Stimulated activated CD4-positive, alpha-beta T cell treated with anti-CD3 and anti-CD28 coated beads, Interleukin-15, amount 100 ng/mL, for 48 hours (primary cell): ENCODE data around the gene ASPRV1.
"Not testable (repeated sequence)": the region's sequence is repeated elsewhere in the genome, so short reads cannot be mapped to it uniquely, and the experiment has no call there.

Experiments
- DNase-seq, 2 donors: peaks; one replicate each; pipeline ENCODE4 v3.0.0-alpha.2; 2020; ENCODE audit warnings: low read depth in 2 of 2

Gene ASPRV1

GRCh38 chr2:69961496-69961895, at the start of gene ASPRV1:
Gene ASPRV1 (minus strand): TSS chr2:69961631. CDS start chr2:69961436, 195 bp downstream.
- DNase-seq, result no peak

GRCh38 chr2:70010576-70011111, 49.2 kb upstream of the ASPRV1 start:
- no peak for DNase-seq

DNA sequence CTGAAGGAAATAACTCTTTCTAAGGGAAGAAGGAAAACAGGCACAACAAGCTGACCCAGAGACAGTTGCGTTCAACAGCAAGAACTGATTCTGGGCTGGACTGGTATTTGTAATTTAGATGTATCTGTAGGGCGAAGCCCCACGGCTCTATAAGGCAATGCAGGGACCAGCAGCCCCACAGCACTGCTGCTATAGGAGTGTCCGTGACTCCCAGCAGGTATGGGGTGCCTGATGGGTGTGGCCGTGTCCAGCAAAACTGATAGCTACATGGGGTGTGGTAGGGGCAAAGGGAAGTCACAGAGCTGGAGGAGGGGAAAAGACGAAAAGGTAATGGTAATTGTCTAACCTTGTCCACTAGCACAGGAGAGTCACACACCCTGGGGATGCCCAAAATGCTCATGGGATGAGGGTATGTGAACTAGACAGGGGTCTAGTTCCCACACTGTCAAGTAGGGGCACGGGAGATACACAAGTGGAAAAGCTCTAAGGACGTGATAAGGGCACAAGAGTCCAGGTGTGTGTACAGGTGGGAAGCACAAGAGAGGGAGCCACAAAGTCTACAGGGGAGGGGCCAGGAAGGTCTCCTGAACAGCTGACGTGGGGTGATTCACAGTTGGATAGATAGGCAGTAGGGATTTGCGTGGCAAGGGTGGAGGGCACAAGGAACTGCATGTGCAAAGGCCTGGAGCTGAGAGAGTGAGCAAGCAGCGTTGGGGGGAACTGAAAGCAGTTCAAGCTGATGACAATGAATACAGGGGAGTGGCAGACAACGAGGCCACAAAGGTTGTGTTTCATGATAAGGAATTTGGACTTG, 48.5 kb upstream of the ASPRV1 start:
- DNase-seq, result no peak

DNA sequence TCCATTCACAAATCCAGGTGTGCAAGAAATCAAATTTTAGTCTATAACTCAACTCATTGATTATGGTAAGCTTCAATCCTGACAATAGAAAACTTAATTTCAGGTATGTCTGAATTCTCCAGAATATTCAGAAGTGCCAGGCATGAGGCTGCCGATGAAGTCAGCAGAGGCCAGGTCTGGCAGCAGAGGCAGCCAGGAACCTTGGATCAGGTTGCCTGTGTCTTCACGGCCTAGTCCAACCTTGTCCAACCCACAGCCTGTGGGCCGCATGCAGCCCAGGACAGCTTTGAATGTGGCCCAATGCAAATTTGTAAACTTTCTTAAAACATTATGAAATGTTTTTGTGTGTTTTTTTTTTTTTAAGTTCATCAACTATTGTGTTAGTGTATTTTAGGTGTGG, 46.9 kb upstream of the ASPRV1 start:
- DNase-seq, result no peak

DNA sequence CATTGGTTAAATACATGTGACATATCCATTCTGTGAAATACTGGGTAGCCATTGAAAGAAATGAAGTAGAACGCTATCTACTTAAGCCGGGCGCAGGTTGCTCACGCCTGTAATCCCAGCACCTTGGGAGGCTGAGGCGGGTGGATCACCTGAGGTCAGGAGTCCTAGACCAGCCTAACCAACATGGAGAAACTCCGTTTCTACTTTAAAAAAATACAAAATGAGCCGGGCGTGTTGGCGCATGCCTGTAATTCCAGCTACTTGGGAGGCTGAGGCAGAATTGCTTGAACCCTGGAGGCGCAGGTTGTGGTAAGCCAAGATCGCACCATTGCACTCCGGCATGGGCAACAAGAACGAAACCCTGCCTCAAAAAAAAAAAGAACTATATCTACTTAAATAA, 45.7 kb upstream of the ASPRV1 start:
- DNase-seq, result no peak

- no peak for DNase-seq
Observed at GRCh38 chr2:70006447-70006784, 45.0 kb upstream of the ASPRV1 start.

DNA sequence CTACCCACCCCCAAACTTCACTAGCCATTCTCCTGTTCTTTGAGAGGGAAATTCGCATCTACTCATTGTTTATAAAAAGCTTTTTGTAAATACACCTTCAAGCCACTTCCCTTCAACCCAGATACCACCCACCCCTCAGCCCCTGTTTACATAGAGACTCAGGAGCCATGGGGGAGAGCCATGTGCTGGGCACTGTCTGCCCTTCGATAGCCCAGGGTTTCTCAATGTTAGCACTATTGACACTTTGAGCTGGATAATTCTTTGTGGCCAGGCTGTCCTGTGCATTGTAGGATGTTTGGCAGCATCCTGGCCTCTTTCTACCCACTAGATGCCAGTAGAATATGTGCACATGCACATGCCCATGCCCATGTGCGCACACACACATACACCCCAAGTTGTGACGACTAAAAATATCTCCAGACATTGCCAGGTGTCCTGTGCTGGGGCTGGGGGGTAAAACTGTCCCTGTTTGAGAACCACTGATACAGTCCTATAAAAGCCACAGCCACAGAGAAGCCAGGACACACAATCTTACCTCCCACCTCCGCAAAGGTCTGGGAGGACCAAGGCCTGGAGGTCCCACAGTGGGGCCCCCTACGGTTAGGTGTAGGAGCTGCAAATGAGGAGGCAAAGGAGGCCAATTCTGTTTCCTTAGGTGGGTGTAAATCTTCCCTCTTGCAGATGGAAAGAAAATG, 44.5 kb upstream of the ASPRV1 start:
- DNase-seq, result no peak

DNA sequence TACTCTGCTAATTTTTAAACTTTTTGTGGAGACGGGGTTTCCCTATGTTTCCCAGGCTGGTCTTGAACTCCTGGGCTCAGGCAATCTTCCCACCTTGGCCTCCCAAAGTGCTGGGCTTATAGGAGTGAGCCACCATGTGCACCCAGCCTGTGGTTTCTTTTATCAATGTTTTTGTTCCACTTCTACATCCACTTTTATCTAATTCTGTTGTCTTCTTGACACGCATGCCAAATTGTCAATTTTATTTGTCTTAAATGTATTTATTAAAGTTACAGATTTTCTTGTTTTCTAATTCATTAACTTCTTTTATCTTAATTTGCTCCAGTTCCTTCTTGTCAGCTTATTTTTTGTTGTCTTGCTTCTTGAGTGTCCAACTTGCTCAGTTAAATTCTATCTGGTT, 43.8 kb upstream of the ASPRV1 start:
- DNase-seq, result no peak

- no peak for DNase-seq
Observed at GRCh38 chr2:70003093-70003830, 41.8 kb upstream of the ASPRV1 start.

- no peak for DNase-seq
Observed at GRCh38 chr2:70002241-70002899, 40.9 kb upstream of the ASPRV1 start.

GRCh38 chr2:70000529-70000928, 39.1 kb upstream of the ASPRV1 start:
- DNase-seq, result not testable (repeated sequence)

DNA sequence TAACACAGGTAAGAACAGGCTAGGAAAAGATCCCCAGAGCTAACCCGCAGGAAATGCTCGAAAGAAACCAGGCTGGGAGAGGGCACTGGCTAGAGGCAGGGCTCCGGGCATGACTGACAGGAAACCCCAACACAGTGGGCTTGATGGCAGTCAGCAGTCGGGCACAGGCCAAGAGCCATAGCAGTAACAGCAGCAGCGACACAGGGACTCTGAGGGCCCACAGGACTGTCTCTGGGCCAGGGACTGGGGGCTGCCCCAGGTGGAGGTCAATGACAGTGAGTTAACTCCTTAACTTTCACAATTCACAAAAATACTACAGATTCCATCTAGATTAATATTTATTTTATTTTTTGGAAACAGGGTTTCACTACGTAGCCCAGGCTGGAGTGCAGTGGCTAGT, 37.3 kb upstream of the ASPRV1 start:
- no peak for DNase-seq

DNA sequence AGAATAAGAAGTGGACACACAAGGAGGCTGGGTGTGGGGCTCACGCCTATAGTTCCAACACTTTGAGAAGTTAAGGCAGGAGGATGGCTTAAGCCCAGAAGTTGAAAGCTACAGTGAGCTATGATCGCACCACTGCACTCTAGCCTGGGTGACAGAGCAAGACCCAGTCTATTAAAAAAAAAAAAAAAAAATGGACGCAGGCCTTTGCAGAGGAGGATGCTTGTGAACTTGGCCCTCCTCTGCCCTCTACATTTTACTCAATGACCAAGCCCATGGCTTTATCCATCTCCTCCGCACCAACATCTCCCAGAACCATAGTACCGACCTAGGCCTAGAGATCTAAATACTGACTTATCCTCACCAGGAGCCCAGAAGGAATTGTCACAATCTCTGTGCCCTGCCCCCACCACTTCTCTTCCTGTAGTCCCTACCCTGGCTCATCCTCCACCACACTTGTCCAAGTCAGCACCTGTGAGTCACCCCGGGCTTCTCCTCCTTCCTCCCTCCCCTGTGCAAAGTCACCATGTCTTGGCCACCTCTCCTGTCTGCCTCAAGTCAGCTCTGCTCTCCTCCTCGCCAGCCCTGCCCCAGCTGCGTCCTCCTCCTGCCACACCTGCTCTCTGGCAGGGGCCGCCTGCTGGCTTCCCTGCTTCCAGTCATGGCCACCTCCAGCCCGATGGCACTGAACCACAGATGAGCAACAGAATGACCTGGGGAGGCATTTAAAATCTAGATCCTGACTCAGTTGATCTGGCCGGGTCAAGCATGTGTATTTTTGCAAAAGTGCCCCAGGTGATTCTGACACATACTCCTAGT, 35.8 kb upstream of the ASPRV1 start:
- DNase-seq, result peak; percentile 7 to 25

GRCh38 chr2:69995511-69995910, 34.1 kb upstream of the ASPRV1 start:
- no peak for DNase-seq

- DNase-seq, result no peak
Observed at GRCh38 chr2:69994166-69994565, 32.7 kb upstream of the ASPRV1 start.

DNA sequence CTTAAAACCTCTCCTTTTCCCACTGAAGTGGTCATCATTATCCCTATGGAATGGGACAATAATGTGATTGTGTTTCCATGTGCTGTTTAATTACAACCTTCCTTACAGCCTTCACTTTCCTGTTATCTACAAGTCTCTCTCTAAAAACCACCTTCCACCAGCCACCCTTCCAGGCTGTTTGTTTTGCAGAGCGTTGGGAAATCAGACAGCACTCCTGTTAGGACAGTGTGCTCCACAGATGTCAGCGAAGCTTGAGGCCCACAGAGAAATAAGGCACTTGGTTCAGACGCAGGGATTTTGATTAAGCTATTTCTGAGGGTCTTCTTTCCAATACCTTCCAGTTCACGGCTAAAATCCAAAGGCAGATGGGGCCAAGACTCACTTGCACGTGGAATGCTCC, 32.3 kb upstream of the ASPRV1 start:
- no peak for DNase-seq

- DNase-seq, result no peak
Observed at GRCh38 chr2:69993048-69993565, 31.7 kb upstream of the ASPRV1 start.

- no peak for DNase-seq
Observed at GRCh38 chr2:69992310-69993047, 31.0 kb upstream of the ASPRV1 start.

DNA sequence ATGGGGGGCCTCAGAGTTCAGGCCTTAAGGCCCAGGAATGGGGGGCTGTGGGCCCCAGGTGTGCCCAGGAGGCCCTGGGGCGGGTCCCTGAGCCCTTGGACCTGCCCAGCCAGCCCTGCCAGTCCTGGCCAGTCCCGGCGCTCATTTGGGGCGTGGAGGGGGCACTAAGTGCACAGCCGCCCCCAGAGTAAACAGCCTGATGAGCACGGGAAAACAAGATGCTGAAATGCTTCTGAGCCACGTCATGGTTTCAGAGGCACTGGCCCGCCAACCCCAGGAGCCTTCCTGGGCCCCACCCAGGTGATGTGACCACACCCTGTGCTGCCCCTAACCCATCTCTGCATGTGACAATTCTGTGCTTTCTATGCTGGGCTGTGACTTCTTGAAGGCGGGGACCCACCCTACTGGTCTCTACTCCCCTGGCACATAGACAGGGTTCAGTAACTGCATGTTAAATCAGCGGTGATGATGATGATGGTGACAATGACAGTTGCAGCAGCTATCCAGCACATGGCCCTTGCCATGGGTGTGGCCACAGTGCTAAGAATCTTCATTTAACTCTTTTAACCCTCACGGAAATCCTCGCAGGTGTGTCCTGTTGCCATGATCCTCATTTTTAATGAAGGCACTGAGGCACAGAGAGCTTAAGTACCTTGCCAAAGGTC, 28.1 kb upstream of the ASPRV1 start:
- no peak for DNase-seq

- no peak for DNase-seq
Observed at GRCh38 chr2:69989009-69989408, 27.6 kb upstream of the ASPRV1 start.
